NCI-H146 (cell line): ENCODE measurements around the gene TBC1D3.
"Not testable (repeated sequence)": the region's sequence is repeated elsewhere in the genome, so short reads cannot be mapped to it uniquely, and the experiment has no call there.

Source experiments
- DNase-seq: peaks from one replicate; lab custom pipeline; 2025; lab: John Stamatoyannopoulos, UW

The TBC1D3 gene

GRCh38 chr17:38192455-38192854, at the start of gene TBC1D3:
TBC1D3 (minus strand) TSS chr17:38192555; CDS start chr17:38191029, 1,526 bp downstream.
- not testable (repeated sequence) for DNase-seq

- DNase-seq: not testable (repeated sequence)
Observed at GRCh38 chr17:38232790-38233189, 40.4 kb upstream of the TBC1D3 start.

- not testable (repeated sequence) for DNase-seq
Observed at GRCh38 chr17:38225844-38226495, 33.6 kb upstream of the TBC1D3 start.

- not testable (repeated sequence) for DNase-seq
Observed at GRCh38 chr17:38220867-38221266, 28.5 kb upstream of the TBC1D3 start.

- not testable (repeated sequence) for DNase-seq
Observed at GRCh38 chr17:38200271-38200670, 7.9 kb upstream of the TBC1D3 start.

GRCh38 chr17:38134860-38135259, 57.5 kb downstream of the TBC1D3 start:
- not testable (repeated sequence) for DNase-seq
